ENCODE measurements around the gene MTNR1A.

MTNR1A gene

DNA sequence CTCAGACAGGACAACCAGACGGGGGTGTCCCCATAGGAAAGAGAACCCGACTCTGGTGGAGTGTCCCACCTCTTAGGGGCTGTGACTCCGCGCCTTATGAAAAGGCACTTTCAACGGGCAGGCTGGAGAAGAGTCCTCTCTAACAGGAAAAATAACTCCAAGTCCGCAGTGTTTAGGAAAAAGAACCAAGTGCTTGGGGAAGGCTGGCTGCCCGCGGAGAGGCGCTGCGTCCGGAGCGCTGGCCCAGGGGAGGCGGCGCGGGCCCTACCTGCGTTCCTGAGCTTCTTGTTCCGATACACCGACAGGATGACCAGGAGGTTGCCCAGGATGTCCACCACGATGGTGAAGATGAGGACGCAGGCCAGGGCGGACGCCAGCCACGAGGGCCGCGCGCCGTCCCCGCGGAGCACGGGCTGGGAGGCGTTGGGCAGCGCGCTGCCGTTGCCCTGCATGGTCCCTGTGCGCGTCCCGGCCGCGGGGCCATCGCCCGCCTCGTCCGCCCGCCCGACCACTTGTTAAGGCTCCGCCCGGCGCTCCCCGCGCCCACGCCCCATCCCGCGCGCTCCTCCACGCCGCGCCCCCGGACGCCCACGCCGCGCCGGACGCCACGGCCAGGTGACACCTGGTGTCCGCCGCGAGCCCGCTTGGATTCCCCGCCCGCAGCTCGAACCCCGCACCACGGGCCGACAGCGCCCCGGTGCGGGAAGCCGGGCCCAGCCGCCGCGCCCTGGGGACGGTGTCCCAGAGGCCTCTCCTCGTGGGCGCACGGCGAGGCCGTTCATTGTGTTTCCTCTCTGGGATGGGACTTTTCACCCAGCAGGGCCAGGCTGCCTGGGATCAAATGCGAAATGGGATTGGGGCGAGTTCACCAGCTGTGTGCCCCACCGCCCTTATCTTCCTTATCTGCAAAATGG lies at the start of gene MTNR1A:
MTNR1A (minus strand) TSS at position 654 of the 914 bp plus-strand sequence; CDS start at position 452, 202 bp downstream.
- peaks cover 4% of the 10 kb centered on the region for H3K9me3 Mint-ChIP-seq
- H3K36me3 Mint-ChIP-seq (ENCODE audit: low read depth), result no peaks in the 10 kb centered on the region
- H3K27ac Mint-ChIP-seq, result no peak within 1 kb of the TSS
- no peak within 1 kb of the TSS for H3K4me3 Mint-ChIP-seq
- H3K4me1 Mint-ChIP-seq (ENCODE audit: low read depth), result peaks cover 2% of the 10 kb centered on the region
- peaks cover 15% of the 10 kb centered on the region for H3K27me3 Mint-ChIP-seq (ENCODE audit: low read depth)

DNA sequence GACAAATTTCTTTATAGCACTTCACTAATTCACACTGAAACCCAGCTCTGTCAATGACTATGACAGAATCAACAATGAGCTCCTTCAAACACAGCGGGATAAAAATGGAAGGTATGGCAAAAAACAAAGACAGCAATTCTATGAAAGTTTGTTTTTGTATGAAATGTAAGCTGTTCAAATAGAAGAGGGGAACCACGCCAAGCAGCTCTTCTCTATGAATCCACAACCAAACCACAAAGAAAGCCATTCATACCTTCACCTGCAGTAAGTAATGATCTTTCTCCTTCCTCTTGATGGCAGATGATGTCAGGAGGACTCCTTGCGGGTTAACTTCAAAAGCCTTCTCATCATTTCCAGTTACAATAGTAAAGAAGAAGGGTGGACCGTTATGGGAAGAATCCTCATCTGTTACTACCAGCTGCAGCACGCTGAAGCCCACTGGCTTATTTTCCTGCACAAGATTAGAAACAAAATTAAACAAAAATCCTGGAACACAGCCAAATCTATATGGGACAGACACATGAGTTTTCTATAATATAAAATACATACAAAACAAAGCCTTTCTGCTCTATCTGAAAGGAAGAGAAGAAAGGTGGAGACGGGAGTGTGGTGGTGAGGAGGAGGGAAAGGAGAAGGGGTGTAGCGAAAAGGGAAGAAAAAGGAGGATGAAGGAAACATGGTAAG lies 48.9 kb upstream of the MTNR1A start:
- no peaks in the 10 kb centered on the region for H3K27me3 Mint-ChIP-seq (ENCODE audit: low read depth)
- no peaks in the 10 kb centered on the region for H3K36me3 Mint-ChIP-seq (ENCODE audit: low read depth)
- no peaks in the 10 kb centered on the region for H3K4me1 Mint-ChIP-seq (ENCODE audit: low read depth)
- H3K27ac Mint-ChIP-seq, result no peak overlapping the region
- peaks cover 5% of the 10 kb centered on the region for H3K9me3 Mint-ChIP-seq
- H3K4me3 Mint-ChIP-seq, result no peak overlapping the region

DNA sequence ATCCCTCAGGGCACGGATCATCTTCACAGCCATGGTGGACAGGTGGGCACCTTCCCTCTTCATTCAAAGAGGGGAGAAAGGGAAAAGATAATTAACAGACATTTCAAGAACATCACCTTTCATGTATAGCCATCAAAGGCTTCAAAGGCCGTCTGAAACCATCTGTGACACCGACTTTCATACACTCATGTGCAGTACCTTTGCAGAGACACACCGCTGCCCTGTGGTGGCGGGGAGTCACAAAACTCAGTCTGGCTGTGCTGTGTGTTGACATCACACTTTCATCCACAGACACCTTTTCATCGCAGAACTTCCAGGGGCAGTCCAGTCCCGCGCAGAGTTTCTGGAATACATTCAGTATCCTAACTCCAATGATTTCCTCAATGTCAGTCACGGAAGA lies 47.6 kb upstream of the MTNR1A start:
- Mint-ChIP-seq H3K9me3 (peaks cover 5% of the 10 kb centered on the region), H3K36me3 (ENCODE audit: low read depth) (no peaks in the 10 kb centered on the region), H3K4me1 (ENCODE audit: low read depth) (no peaks in the 10 kb centered on the region), H3K4me3 (no peak overlapping the region), H3K27me3 (ENCODE audit: low read depth) (no peaks in the 10 kb centered on the region), H3K27ac (no peak overlapping the region)

DNA sequence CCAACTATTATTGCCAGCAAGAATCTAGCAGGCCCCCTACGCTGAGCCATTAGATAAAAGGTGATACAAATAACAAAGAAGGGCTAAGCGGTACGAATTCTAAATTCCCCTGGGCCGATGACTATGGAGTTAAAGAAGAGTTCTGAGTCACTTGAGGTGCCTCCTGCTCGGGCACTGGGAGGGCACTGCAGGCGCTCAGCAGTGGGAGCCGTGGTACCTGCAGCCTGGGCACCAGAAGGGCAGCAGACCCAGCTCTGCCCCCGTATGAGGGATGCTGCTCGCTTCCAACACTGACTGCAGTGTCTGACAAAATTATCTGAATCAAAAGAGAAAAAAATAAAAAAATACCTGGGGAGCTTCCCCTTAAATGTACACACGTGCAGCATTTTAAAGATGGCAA lies 44.1 kb upstream of the MTNR1A start:
- Mint-ChIP-seq H3K4me1 (ENCODE audit: low read depth) (no peaks in the 10 kb centered on the region), H3K27me3 (ENCODE audit: low read depth) (no peaks in the 10 kb centered on the region), H3K4me3 (no peak overlapping the region), H3K36me3 (ENCODE audit: low read depth) (no peaks in the 10 kb centered on the region), H3K9me3 (peaks cover 5% of the 10 kb centered on the region), H3K27ac (no peak overlapping the region)

DNA sequence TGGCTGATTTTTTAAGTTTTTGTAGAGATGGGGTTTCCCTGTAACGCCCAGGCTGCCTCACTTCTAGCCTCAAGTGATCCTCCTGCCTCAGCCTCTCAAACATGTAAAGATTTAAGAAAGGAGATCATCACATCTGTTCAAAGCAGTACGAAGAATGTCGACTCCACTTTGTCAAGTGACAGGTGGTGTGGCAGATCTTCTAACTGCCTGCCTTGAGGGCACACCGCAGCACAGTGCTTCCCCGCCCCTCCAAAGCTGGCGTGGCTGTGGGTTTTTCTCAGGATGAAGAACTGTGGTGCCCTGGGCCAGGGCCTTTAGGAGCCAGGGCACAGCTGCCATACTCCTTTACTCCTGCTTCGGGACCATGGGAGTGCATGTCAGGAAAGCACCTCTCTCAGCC lies 43.3 kb upstream of the MTNR1A start:
- H3K27me3 Mint-ChIP-seq (ENCODE audit: low read depth), result no peaks in the 10 kb centered on the region
- H3K27ac Mint-ChIP-seq, result no peak overlapping the region
- peaks cover under 1% of the 10 kb centered on the region for H3K9me3 Mint-ChIP-seq
- H3K4me1 Mint-ChIP-seq (ENCODE audit: low read depth), result no peaks in the 10 kb centered on the region
- H3K4me3 Mint-ChIP-seq, result no peak overlapping the region
- no peaks in the 10 kb centered on the region for H3K36me3 Mint-ChIP-seq (ENCODE audit: low read depth)

DNA sequence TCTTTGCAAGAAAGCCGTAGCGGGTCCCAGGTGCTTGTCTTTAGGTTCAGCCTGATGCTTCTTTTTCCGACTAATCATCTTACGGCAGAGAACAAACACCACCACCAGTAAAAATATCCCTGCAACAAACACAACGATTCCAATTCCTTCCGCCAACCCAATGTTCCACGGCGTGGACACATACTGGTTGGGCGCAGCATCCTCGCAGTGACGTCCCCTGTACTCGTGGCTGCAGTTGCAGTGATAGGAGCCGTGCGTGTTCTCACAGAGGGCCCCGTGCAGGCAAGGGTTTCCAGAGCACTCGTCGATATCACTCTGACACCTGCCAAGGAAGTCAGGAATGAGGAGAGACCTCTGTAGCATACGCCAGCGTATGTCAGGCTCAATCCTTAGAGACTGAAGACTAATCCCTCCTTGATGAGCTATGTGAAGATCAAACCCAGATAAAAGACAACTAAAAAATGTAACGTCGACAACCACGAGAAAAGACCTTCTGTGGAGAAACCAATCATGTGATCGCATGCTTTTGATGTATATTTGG lies 41.6 kb upstream of the MTNR1A start:
- H3K9me3 Mint-ChIP-seq, result no peaks in the 10 kb centered on the region
- H3K4me3 Mint-ChIP-seq, result no peak overlapping the region
- H3K27ac Mint-ChIP-seq, result no peak overlapping the region
- no peaks in the 10 kb centered on the region for H3K36me3 Mint-ChIP-seq (ENCODE audit: low read depth)
- no peaks in the 10 kb centered on the region for H3K4me1 Mint-ChIP-seq (ENCODE audit: low read depth)
- H3K27me3 Mint-ChIP-seq (ENCODE audit: low read depth), result no peaks in the 10 kb centered on the region

DNA sequence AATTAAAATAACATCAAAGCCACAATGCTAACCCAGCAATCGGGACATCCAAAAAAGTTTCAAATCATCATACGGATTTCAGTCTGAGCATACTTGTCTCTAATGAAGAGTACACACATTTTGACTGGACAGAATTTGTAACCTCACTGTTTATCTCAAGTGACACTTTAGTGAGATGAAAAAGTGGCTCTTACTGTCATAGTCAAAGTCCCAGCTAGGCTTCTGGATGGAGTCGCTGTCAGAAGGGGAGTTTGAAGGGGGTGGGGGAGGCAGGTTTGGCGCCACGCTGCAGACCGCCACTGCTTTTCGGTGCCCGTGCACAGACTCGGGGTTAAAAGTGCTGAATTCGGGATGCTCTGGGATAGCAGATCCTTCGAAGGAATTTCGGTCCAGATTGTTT lies 41.0 kb upstream of the MTNR1A start:
- Mint-ChIP-seq H3K27ac (no peak overlapping the region), H3K36me3 (ENCODE audit: low read depth) (no peaks in the 10 kb centered on the region), H3K4me1 (ENCODE audit: low read depth) (no peaks in the 10 kb centered on the region), H3K4me3 (no peak overlapping the region), H3K9me3 (no peaks in the 10 kb centered on the region), H3K27me3 (ENCODE audit: low read depth) (no peaks in the 10 kb centered on the region)

DNA sequence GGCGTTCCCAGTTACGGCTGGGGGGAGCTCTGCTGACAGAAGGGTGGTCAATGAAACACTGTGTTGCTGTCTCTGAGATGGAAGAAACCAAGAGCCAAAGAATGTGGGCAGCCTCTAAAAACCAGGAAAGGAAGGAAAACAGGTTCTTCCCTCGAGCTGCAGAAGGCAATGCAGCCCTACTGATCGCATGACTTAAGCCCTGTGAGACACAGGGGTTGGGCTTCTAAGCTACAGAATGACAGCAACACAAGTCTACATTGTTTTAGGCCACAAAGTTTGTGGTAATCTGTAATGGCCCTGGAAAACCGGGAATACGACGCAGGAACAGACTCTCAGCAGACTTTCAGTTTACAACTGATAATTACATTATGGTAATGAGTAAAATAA lies 38.2 kb upstream of the MTNR1A start:
- Mint-ChIP-seq H3K4me3 (no peak overlapping the region), H3K36me3 (ENCODE audit: low read depth) (no peaks in the 10 kb centered on the region), H3K27me3 (ENCODE audit: low read depth) (no peaks in the 10 kb centered on the region), H3K9me3 (no peaks in the 10 kb centered on the region), H3K27ac (no peak overlapping the region), H3K4me1 (ENCODE audit: low read depth) (no peaks in the 10 kb centered on the region)

DNA sequence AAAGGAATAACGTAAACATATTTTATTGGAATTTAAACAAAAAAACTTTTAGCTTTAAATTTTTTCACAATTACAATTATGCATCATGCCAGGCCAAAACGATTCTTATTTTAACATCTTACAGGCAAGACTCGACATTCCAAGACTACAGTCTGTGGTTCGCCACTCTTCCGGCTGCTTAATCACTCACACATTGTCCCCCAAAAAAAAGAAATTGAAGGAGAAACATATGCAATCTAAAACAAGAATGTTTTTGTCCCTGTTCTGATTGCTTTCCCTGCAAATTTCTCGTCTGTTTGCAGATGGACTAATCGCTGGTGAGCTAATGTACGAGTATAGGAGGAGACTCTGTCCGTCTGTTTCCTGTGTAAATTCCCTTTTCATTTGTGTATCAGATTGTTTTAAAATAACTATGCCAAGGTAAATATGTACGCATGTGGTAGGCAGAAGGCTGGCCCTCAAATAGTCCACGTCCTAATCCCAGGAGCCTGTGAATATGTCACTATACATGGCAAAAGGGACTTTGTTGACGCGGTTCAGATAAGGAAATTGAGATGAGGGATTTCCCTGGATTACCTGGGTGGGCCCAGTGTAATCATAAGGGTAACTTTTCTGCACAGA lies 37.7 kb upstream of the MTNR1A start:
- no peaks in the 10 kb centered on the region for H3K27me3 Mint-ChIP-seq (ENCODE audit: low read depth)
- H3K4me3 Mint-ChIP-seq, result no peak overlapping the region
- no peak overlapping the region for H3K27ac Mint-ChIP-seq
- no peaks in the 10 kb centered on the region for H3K36me3 Mint-ChIP-seq (ENCODE audit: low read depth)
- H3K9me3 Mint-ChIP-seq, result no peaks in the 10 kb centered on the region
- H3K4me1 Mint-ChIP-seq (ENCODE audit: low read depth), result no peaks in the 10 kb centered on the region

DNA sequence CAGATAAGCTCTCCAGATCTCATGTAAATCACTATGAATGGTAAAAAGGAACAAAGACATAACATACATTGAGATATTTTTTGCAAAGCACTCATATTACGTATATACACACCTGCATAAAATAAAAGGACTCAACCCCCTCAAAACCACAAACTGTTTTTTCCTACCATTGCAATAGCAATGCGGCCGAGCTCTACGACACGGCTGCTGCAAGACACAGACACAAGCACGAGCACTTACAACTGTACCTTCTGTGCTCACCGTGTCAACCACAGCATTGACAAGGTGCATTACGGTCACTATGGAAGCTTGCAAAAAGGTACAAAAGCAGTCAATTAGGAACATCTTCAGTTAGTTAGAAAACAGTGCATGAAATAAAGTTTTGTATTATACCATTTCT lies 37.1 kb upstream of the MTNR1A start:
- no peak overlapping the region for H3K4me3 Mint-ChIP-seq
- no peak overlapping the region for H3K27ac Mint-ChIP-seq
- H3K27me3 Mint-ChIP-seq (ENCODE audit: low read depth), result no peaks in the 10 kb centered on the region
- no peaks in the 10 kb centered on the region for H3K9me3 Mint-ChIP-seq
- no peaks in the 10 kb centered on the region for H3K4me1 Mint-ChIP-seq (ENCODE audit: low read depth)
- no peaks in the 10 kb centered on the region for H3K36me3 Mint-ChIP-seq (ENCODE audit: low read depth)

DNA sequence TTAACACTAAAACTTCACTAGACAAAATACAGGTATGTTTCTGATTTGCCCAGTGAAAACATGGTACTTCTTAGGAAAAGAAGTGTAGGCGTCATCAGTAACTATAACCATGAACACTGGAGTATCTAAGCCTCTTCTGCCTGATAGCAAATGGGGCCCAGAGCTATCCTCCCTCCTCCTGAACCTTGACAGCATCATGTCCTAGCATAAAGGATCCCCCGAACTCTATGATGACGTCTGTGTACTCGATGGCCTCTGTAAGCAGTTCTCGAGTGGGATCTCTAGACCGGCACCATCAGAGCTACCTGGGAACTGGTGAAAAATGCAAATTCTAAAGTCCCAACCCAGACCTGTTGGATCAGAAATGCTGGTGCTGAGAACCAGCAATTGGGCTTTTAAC lies 36.3 kb upstream of the MTNR1A start:
- Mint-ChIP-seq H3K9me3 (no peaks in the 10 kb centered on the region), H3K4me1 (ENCODE audit: low read depth) (no peaks in the 10 kb centered on the region), H3K27me3 (ENCODE audit: low read depth) (no peaks in the 10 kb centered on the region), H3K27ac (no peak overlapping the region), H3K4me3 (no peak overlapping the region), H3K36me3 (ENCODE audit: low read depth) (no peaks in the 10 kb centered on the region)

DNA sequence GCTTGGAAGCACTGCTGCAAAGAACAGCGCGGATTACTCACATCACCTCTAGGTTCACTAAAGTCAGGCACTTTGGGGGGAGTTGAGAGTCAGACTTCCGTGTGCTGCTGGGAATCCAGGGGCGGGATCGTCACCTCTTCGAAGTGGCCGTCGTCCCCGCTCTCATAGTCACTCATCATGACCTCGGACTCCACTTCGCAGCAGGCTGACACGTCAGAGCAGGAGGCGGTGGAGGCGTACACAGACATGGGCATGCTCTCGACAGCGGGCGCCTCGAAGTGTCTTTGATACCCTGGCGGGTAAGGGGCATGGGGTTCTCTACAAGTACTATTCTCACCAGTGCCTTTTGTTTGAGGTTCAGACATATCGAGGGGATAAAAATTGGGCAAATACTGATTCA lies 33.1 kb upstream of the MTNR1A start:
- Mint-ChIP-seq H3K9me3 (no peaks in the 10 kb centered on the region), H3K27ac (no peak overlapping the region), H3K36me3 (ENCODE audit: low read depth) (no peaks in the 10 kb centered on the region), H3K27me3 (ENCODE audit: low read depth) (no peaks in the 10 kb centered on the region), H3K4me1 (ENCODE audit: low read depth) (no peaks in the 10 kb centered on the region), H3K4me3 (no peak overlapping the region)

DNA sequence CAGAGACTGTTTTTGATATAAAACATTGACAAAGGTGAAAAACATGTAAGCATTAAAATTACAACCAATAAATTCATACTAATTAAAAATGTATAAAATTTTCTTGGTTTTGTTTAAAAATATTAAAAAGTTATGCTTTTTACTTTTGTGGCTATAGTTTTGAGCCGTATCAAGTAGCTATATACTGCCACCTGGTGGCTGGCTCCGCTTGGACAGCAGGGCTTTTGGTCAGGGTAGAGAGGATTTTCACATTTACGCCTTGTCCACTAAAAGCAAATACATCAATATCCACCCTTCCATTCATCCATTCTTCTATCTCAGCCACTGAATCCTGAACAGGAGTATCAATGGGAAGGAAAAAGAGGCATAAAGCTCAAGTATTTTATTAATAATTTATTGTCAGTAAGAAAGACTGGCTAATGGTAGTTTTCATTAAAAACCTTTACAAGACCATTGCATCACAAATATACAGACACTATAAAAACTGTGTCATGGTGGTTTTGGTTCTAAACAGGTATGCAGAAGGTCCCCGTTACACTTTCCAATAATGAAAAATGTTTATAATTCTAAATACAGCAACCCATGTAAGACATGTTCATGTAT lies 32.1 kb upstream of the MTNR1A start:
- H3K27ac Mint-ChIP-seq, result no peak overlapping the region
- no peaks in the 10 kb centered on the region for H3K9me3 Mint-ChIP-seq
- no peaks in the 10 kb centered on the region for H3K36me3 Mint-ChIP-seq (ENCODE audit: low read depth)
- H3K4me1 Mint-ChIP-seq (ENCODE audit: low read depth), result no peaks in the 10 kb centered on the region
- H3K4me3 Mint-ChIP-seq, result no peak overlapping the region
- H3K27me3 Mint-ChIP-seq (ENCODE audit: low read depth), result no peaks in the 10 kb centered on the region

DNA sequence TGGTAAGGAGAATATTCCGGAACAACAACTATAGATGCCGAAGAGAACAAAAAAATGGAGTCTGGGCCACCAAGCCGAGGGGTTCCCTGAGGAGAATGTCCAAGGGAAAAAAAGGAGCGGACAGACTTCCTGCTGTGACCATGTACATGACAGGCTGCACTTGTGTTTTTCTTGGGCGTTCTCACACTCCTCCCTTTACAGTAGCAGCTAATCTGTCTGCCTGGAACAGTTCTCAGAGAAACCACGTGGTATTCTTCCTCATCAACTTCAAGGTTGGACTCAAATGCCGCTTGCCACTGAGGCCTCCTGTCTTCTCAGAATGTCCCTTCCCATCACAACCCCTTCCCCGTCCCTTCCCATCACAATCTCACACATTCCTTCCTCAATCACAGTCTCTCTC lies 30.8 kb upstream of the MTNR1A start:
- H3K27me3 Mint-ChIP-seq (ENCODE audit: low read depth), result no peaks in the 10 kb centered on the region
- no peaks in the 10 kb centered on the region for H3K4me1 Mint-ChIP-seq (ENCODE audit: low read depth)
- H3K27ac Mint-ChIP-seq, result no peak overlapping the region

More for the DNA sequence above, 30.8 kb upstream of the MTNR1A start:
- Mint-ChIP-seq H3K4me3 (no peak overlapping the region), H3K9me3 (no peaks in the 10 kb centered on the region), H3K36me3 (ENCODE audit: low read depth) (no peaks in the 10 kb centered on the region)
